ENCODE results near the gene CLCN4.

DNA sequence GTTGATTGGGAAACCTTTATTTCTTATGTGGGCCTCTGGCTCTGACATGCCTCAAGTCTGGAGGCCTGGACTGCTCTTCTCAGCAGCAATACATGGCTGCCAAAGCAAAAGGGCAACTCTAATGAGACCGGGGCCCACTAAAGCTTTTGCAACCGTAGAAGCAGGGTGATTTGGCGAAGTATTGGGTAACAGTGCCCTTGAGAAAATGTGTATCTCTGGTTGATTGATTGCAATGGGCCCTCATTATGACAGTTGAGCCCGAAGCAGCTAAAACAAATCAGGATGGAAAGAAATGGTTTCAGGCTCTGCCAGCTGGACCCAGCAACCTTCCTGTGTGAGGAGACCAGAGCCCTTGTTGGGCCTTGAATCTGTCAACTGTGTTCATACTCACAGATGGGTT is 73.4 kb downstream of the CLCN4 start:
- no peak for TF ChIP-seq EZH2 (IDR thresholded peaks at IDR 0.05; ENCODE audit: low read depth)
- TF ChIP-seq, protein P1, sequence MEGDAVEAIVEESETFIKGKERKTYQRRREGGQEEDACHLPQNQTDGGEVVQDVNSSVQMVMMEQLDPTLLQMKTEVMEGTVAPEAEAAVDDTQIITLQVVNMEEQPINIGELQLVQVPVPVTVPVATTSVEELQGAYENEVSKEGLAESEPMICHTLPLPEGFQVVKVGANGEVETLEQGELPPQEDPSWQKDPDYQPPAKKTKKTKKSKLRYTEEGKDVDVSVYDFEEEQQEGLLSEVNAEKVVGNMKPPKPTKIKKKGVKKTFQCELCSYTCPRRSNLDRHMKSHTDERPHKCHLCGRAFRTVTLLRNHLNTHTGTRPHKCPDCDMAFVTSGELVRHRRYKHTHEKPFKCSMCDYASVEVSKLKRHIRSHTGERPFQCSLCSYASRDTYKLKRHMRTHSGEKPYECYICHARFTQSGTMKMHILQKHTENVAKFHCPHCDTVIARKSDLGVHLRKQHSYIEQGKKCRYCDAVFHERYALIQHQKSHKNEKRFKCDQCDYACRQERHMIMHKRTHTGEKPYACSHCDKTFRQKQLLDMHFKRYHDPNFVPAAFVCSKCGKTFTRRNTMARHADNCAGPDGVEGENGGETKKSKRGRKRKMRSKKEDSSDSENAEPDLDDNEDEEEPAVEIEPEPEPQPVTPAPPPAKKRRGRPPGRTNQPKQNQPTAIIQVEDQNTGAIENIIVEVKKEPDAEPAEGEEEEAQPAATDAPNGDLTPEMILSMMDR (conservative IDR thresholded peaks at IDR 0.05) = no peak
